HepG2 (cell line): Measurements from ENCODE around the gene CATSPERE. TPM values are rescaled to one million over a fixed set of nuclear protein-coding genes. Genes with fewer than 3 reads are reported as not detected.

ENCODE experiments used
- ARID5B ChIP-seq: IDR thresholded peaks from 2 replicates; pipeline ENCODE4 v1.4.0; 2020; ENCODE audit warnings: mild to moderate bottlenecking, missing genetic modification reagents
- CREM ChIP-seq, 2 experiments: sonication (generic) in 1 of 2; formaldehyde crosslinking in 1 of 2; IDR thresholded peaks; 2 replicates each; pipeline versions ENCODE4 v1.4.0 to v1.6.1; 2016 to 2020; ENCODE audit warnings: antibody characterized with exemption in 1 of 2, mild to moderate bottlenecking in 1 of 2, missing genetic modification reagents in 1 of 2
- DMAP1 ChIP-seq: IDR thresholded peaks from 2 replicates; pipeline ENCODE4 v1.6.1; 2016
- ELF3 ChIP-seq: IDR thresholded peaks from 2 replicates; pipeline ENCODE4 v1.6.1; 2016; ENCODE audit warnings: missing genetic modification reagents, missing compliant biosample characterization
- FOSL1 ChIP-seq: sonication (generic); formaldehyde crosslinking; IDR thresholded peaks from 2 replicates; pipeline ENCODE4 v1.9.0; 2021; ENCODE audit warnings: missing genetic modification reagents, borderline replicate concordance
- GTF2F1 ChIP-seq: fragments of 150-350 bp; IDR thresholded peaks from 2 replicates; pipeline ENCODE4 v1.6.1; 2014; ENCODE audit warnings: low read length
- MBNL3 ChIP-seq: fragments of 250-450 bp; sonication (Bioruptor Pico); conservative IDR thresholded peaks from 2 replicates; pipeline ENCODE4 v1.8.0; 2022; ENCODE audit warnings: mild to moderate bottlenecking, inconsistent platforms
- MED13 ChIP-seq: sonication (generic); formaldehyde crosslinking; IDR thresholded peaks from 2 replicates; pipeline ENCODE4 v1.5.0; 2020; ENCODE audit warnings: missing genetic modification reagents
- MTF1 ChIP-seq: sonication (generic); formaldehyde crosslinking; IDR thresholded peaks from 2 replicates; pipeline ENCODE4 v1.5.0; 2020; ENCODE audit warnings: missing genetic modification reagents
- PRPF4 ChIP-seq: fragments of 200-400 bp; formaldehyde crosslinking; IDR thresholded peaks from 2 replicates; pipeline ENCODE4 v1.6.1; 2016; ENCODE audit warnings: low read length, low read depth; ENCODE audit not compliant: poor library complexity, severe bottlenecking
- SNRNP70 ChIP-seq: fragments of 200-400 bp; formaldehyde crosslinking; IDR thresholded peaks from 2 replicates; pipeline ENCODE4 v1.6.1; 2017; ENCODE audit warnings: mild to moderate bottlenecking, low read depth, low read length, moderate library complexity
- TEAD2 ChIP-seq: sonication (generic); formaldehyde crosslinking; IDR thresholded peaks from 2 replicates; pipeline ENCODE4 v1.9.0; 2021; ENCODE audit warnings: missing genetic modification reagents
- ZNF121 ChIP-seq: sonication (generic); formaldehyde crosslinking; IDR thresholded peaks from 2 replicates; pipeline ENCODE4 v1.5.0; 2020; ENCODE audit warnings: mild to moderate bottlenecking, missing genetic modification reagents
- ZNF251 ChIP-seq: sonication (generic); formaldehyde crosslinking; IDR thresholded peaks from 2 replicates; pipeline ENCODE4 v1.9.0; 2021; ENCODE audit warnings: mild to moderate bottlenecking, missing genetic modification reagents
- ZNF343 ChIP-seq: sonication (generic); formaldehyde crosslinking; IDR thresholded peaks from 2 replicates; pipeline ENCODE4 v1.4.0; 2020; ENCODE audit warnings: mild to moderate bottlenecking, missing genetic modification reagents
- ZNF557 ChIP-seq: sonication (generic); formaldehyde crosslinking; IDR thresholded peaks from 2 replicates; pipeline ENCODE4 v1.4.0; 2020; ENCODE audit warnings: missing genetic modification reagents
- ZNF619 ChIP-seq: sonication (generic); formaldehyde crosslinking; IDR thresholded peaks from 2 replicates; pipeline ENCODE4 v1.4.0; 2020; ENCODE audit warnings: mild to moderate bottlenecking, missing genetic modification reagents
- ZNF773 ChIP-seq: sonication (generic); formaldehyde crosslinking; IDR thresholded peaks from 2 replicates; pipeline ENCODE4 v1.4.0; 2020; ENCODE audit warnings: missing genetic modification reagents, borderline replicate concordance
- ZNF878 ChIP-seq: sonication (generic); formaldehyde crosslinking; IDR thresholded peaks from 2 replicates; pipeline ENCODE4 v1.8.1; 2023; ENCODE audit warnings: mild to moderate bottlenecking, missing genetic modification reagents, moderate library complexity
- ZSCAN31 ChIP-seq: sonication (generic); formaldehyde crosslinking; IDR thresholded peaks from 2 replicates; pipeline ENCODE4 v1.5.0; 2020; ENCODE audit warnings: low read depth, mild to moderate bottlenecking, missing genetic modification reagents
- polyA plus RNA-seq, 8 experiments: library from polyadenylated mRNA; depleted of rRNA in 3 of 8; stranded (reverse) in 7 of 8; unstranded in 1 of 8; fragments of >200 nt; fragmentation: Illumina TruSeq in 4 of 8; extraction: Trizol in 4 of 8; gene quantifications; 2 replicates each; pipeline versions ENCODE4 v1.2.1 to v1.2.3, GENCODE V29; 2011 to 2016; ENCODE audit warnings: low read depth in 4 of 8, missing spikeins in 1 of 8, mixed read lengths in 1 of 8; ENCODE audit not compliant: insufficient read depth in 1 of 8
- total RNA-seq, 5 experiments: library from RNA; depleted of rRNA; stranded (reverse); fragments of >200 nt; fragmentation: Illumina TruSeq; extraction: Trizol; gene quantifications; 2 replicates each; pipeline ENCODE4 v1.2.3, GENCODE V29; 2016; ENCODE audit warnings: low read depth in 1 of 5
- TF ChIP-seq, protein P1 (sequence below): IDR thresholded peaks from 2 replicates; pipeline ENCODE4 v1.6.1; 2012; ENCODE audit warnings: inconsistent platforms
- TF ChIP-seq, protein P2 (sequence below): sonication (generic); formaldehyde crosslinking; IDR thresholded peaks from 2 replicates; pipeline ENCODE4 v1.4.0; 2020; ENCODE audit warnings: missing genetic modification reagents

Gene CATSPERE
- total and polyA plus RNA-seq, 2 of the 13 experiments (the other 11 are each of a cell fraction or from before 2014, with no cell fraction given) = 0.34 to 0.51 TPM

DNA sequence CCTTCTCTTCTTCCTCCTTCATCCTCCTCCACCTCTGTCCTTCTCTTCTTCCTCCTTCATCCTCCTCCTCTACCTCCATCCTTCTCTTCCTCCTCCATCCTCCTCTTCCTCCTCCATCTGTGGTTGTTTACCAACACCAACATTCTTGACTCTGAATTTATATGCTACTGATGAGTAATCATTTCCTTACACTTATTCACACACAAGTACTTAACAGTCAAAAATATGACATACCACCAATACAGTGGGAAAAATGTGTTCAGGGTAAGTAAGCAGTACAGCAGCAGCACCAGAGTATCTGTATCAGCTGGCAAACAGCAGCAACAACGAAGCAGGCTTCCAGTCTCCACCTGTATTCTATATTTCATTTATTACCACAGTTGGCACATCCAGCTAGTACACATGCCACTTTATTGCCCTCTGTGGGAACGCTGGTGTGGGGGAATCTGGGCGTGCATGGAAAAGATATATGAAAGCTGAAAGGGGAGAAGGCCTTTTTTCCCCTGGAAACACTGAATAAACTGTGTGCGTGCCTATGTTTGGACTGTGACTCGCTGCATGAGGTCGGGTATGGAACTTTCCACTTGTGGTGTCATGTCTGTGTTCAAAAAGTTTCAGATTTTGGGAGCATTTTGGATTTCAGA, 25.4 kb upstream of the CATSPERE start (continued):
- no peak for TF ChIP-seq MBNL3
- TF ChIP-seq ZNF773 = no peak
- no peak for TF ChIP-seq CREM (IDR thresholded peaks at IDR 0.05)
- TF ChIP-seq CREM (CRISPR knock-in tag; IDR thresholded peaks at IDR 0.05) = no peak
- TF ChIP-seq ZNF121 (CRISPR knock-in tag) = no peak
- no peak for TF ChIP-seq MTF1 (CRISPR knock-in tag)
- peak; percentile 55; the same call in 1 of the 2 replicates for TF ChIP-seq FOSL1 (CRISPR knock-in tag)
- TF ChIP-seq SNRNP70 = no peak
- no peak for TF ChIP-seq ELF3 (CRISPR knock-in tag)
- no peak for TF ChIP-seq ZNF619 (CRISPR knock-in tag)
- TF ChIP-seq ZSCAN31 = no peak
- TF ChIP-seq MED13 = no peak
- TF ChIP-seq ZNF343 (CRISPR knock-in tag) = no peak
- TF ChIP-seq TEAD2 (CRISPR knock-in tag) = no peak
- 0 out of 2 replicates have a peak, but pooled peaks have one; percentile 34 for TF ChIP-seq ZNF878 (CRISPR knock-in tag)
- TF ChIP-seq, protein P1, sequence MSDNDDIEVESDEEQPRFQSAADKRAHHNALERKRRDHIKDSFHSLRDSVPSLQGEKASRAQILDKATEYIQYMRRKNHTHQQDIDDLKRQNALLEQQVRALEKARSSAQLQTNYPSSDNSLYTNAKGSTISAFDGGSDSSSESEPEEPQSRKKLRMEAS = 0 out of 2 replicates have a peak, but pooled peaks have one; percentile 15
- TF ChIP-seq ZNF251 (CRISPR knock-in tag) = no peak
- TF ChIP-seq ZNF557 (CRISPR knock-in tag) = no peak
- TF ChIP-seq, protein P2, sequence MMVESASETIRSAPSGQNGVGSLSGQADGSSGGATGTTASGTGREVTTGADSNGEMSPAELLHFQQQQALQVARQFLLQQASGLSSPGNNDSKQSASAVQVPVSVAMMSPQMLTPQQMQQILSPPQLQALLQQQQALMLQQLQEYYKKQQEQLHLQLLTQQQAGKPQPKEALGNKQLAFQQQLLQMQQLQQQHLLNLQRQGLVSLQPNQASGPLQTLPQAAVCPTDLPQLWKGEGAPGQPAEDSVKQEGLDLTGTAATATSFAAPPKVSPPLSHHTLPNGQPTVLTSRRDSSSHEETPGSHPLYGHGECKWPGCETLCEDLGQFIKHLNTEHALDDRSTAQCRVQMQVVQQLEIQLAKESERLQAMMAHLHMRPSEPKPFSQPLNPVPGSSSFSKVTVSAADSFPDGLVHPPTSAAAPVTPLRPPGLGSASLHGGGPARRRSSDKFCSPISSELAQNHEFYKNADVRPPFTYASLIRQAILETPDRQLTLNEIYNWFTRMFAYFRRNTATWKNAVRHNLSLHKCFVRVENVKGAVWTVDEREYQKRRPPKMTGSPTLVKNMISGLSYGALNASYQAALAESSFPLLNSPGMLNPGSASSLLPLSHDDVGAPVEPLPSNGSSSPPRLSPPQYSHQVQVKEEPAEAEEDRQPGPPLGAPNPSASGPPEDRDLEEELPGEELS (CRISPR knock-in tag) = no peak
- no peak for TF ChIP-seq ARID5B (CRISPR knock-in tag)
- peak; percentile 43 for TF ChIP-seq PRPF4
- TF ChIP-seq GTF2F1 = no peak
- TF ChIP-seq DMAP1 (CRISPR knock-in tag) = no peak
- TF ChIP-seq, all 625 proteins: peak for 9
